HepG2 (cell line): ENCODE measurements around the gene TAF8. TPM values are rescaled to one million over a fixed set of nuclear protein-coding genes. Genes with fewer than 3 reads are reported as not detected.
A peak's percentile ranks its signal among the peaks of the same experiment; 100 is the strongest.

Experiments used
- ATAC-seq: fragments of 200-7000 bp; cut with Tn5 transposase; 3 replicates; pipeline ENCODE4 v1.9.1; 2020; ENCODE audit warnings: mild to moderate bottlenecking, moderate library complexity
- BruUV-seq: library from RNA; stranded (reverse); fragments of 400-500 nt; replicated peaks from 2 replicates; lab custom pipeline; 2021; lab: Mats Ljungman, UMichigan
- CTCF ChIA-PET: fragments of 300-600 bp; formaldehyde crosslinking; extraction: SDS; loops from one replicate; lab custom pipeline; 2021; ENCODE audit warnings: low total read pairs, inconsistent platforms, low intra/inter-chr PET ratio; lab: Yijun Ruan, JAX
- POLR2A ChIA-PET: fragments of 350-600 bp; sonication (Branson Sonifier 250); formaldehyde crosslinking; loops from one replicate; lab custom pipeline; 2020; ENCODE audit warnings: antibody characterized with exemption, inconsistent platforms; lab: Yijun Ruan, JAX
- DNase-seq: peaks from one replicate; pipeline ENCODE4 v3.0.0-alpha.2; 2015; ENCODE audit warnings: low spot score
- FAIRE-seq: peaks from 3 replicates; lab custom pipeline; 2011; peaks lifted over from hg19 to GRCh38; lab: Jason Lieb, UNC
- H2AFZ ChIP-seq: one replicate; pipeline ENCODE4 v1.6.1; 2011; ENCODE audit warnings: low read length, inconsistent platforms
- H3K27ac ChIP-seq: fragments of 300-600 bp; 3 replicates; pipeline ENCODE4 v1.8.0; 2011; ENCODE audit warnings: mixed run types, mild to moderate bottlenecking, mixed read lengths, low read length, inconsistent platforms; ENCODE audit not compliant: insufficient read depth; ENCODE audit errors: extremely low read length
- H3K27me3 ChIP-seq, 2 experiments: fragments of 200-600 bp in 1 of 2; 2 replicates in 1 of 2; 3 replicates in 1 of 2; pipeline versions ENCODE4 v1.6.0 to v1.8.0; 2011; ENCODE audit warnings: low read length in 2 of 2, mild to moderate bottlenecking in 2 of 2, moderate library complexity in 2 of 2, inconsistent platforms in 1 of 2; ENCODE audit not compliant: insufficient read depth in 2 of 2, control insufficient read depth in 1 of 2
- H3K36me3 ChIP-seq, 2 experiments: fragments of 200-600 bp in 1 of 2; replicated peaks in 1 of 2; 2 replicates in 1 of 2; 3 replicates in 1 of 2; pipeline versions ENCODE4 v1.5.1 to v1.8.0; 2011; ENCODE audit warnings: low read length in 2 of 2, inconsistent platforms in 1 of 2; ENCODE audit not compliant: insufficient read depth in 2 of 2, control insufficient read depth in 1 of 2
- H3K4me1 ChIP-seq: 2 replicates; pipeline ENCODE4 v1.5.1; 2012; ENCODE audit warnings: low read length, inconsistent platforms; ENCODE audit not compliant: insufficient read depth
- H3K4me2 ChIP-seq: 2 replicates; pipeline ENCODE4 v1.6.0; 2011; ENCODE audit warnings: low read depth, low read length, inconsistent platforms
- H3K4me3 ChIP-seq, 3 experiments: fragments of 200-600 bp in 1 of 3; sonication (generic), shearing (Covaris generic) in 1 of 3; replicated peaks in 1 of 3; 2 replicates each; pipeline ENCODE4 v1.5.1; 2011 to 2016; ENCODE audit warnings: low read length in 3 of 3, inconsistent platforms in 2 of 3, low read depth in 2 of 3, mild to moderate bottlenecking in 2 of 3, control low read depth in 1 of 3, mixed read lengths in 1 of 3; ENCODE audit not compliant: insufficient read depth in 1 of 3
- H3K79me2 ChIP-seq: one replicate; pipeline ENCODE4 v1.6.1; 2011; ENCODE audit warnings: low read length, inconsistent platforms; ENCODE audit not compliant: insufficient read depth
- H3K9ac ChIP-seq: 2 replicates; pipeline ENCODE4 v1.6.0; 2011; ENCODE audit warnings: mild to moderate bottlenecking, low read depth, low read length, inconsistent platforms; ENCODE audit not compliant: insufficient read depth
- H3K9me3 ChIP-seq: 2 replicates; pipeline ENCODE4 v1.5.1; 2012; ENCODE audit warnings: mild to moderate bottlenecking, low read length
- H4K20me1 ChIP-seq: 2 replicates; pipeline ENCODE4 v1.6.0; 2011; ENCODE audit warnings: inconsistent platforms, mild to moderate bottlenecking, low read length, moderate library complexity; ENCODE audit not compliant: insufficient read depth
- CEBPB ChIP-seq: IDR thresholded peaks from 2 replicates; pipeline ENCODE4 v1.6.1; 2011; ENCODE audit warnings: low read depth, low read length, improper control_type of control experiment, borderline replicate concordance
- FOXP1 ChIP-seq, 2 experiments: fragments of 450-650 bp in 1 of 2; IDR thresholded peaks; 2 replicates each; pipeline ENCODE4 v1.6.1; 2017 to 2018; ENCODE audit warnings: antibody characterized with exemption in 1 of 2
- GATAD2A ChIP-seq: IDR thresholded peaks from 2 replicates; pipeline ENCODE4 v1.6.1; 2016
- HDAC1 ChIP-seq: sonication (generic); formaldehyde crosslinking; IDR thresholded peaks from 2 replicates; pipeline ENCODE4 v1.5.1; 2020; ENCODE audit warnings: mild to moderate bottlenecking, missing genetic modification reagents
- MIER3 ChIP-seq: IDR thresholded peaks from 2 replicates; pipeline ENCODE4 v1.6.1; 2016; ENCODE audit warnings: missing compliant biosample characterization, borderline replicate concordance
- NFE2 ChIP-seq: sonication (generic); formaldehyde crosslinking; IDR thresholded peaks from 2 replicates; pipeline ENCODE4 v1.4.0; 2020; ENCODE audit warnings: missing genetic modification reagents
- NR2F1 ChIP-seq, 2 experiments: fragments of 450-650 bp in 1 of 2; formaldehyde crosslinking in 1 of 2; IDR thresholded peaks; 2 replicates each; pipeline versions ENCODE4 v1.5.0 to v1.6.1; 2016 to 2020; ENCODE audit warnings: mild to moderate bottlenecking in 1 of 2, missing compliant biosample characterization in 1 of 2, missing genetic modification reagents in 1 of 2, moderate library complexity in 1 of 2
- ZNF629 ChIP-seq: sonication (generic); formaldehyde crosslinking; conservative IDR thresholded peaks from 2 replicates; pipeline ENCODE4 v1.5.0; 2020; ENCODE audit warnings: missing genetic modification reagents
- WGBS: methylation state at CpG from one replicate; pipeline ENCODE4 v1.1.6; 2017; ENCODE audit warnings: low lambda C conversion rate; 5-methylcytosine and 5-hydroxymethylcytosine counted together
- in situ Hi-C: cut with HindIII; loops from 2 replicates; pipeline ENCODE4 v1.10.0; 2017; ENCODE audit warnings: low pct_unique_long_range_greater_than_20kb; ENCODE audit not compliant: extremely low pct_ligation_motif_present
- intact Hi-C: fragments of 100-400 bp; cut with micrococcal nuclease; formaldehyde crosslinking; loops from one replicate; pipeline ENCODE4 v1.10.0; 2022; ENCODE audit not compliant: unreplicated experiment
- polyA plus RNA-seq, 8 experiments: library from polyadenylated mRNA; depleted of rRNA in 3 of 8; stranded (reverse) in 7 of 8; unstranded in 1 of 8; fragments of >200 nt; fragmentation: Illumina TruSeq in 4 of 8; extraction: Trizol in 4 of 8; gene quantifications; 2 replicates each; pipeline versions ENCODE4 v1.2.1 to v1.2.3, GENCODE V29; 2011 to 2016; ENCODE audit warnings: low read depth in 4 of 8, missing spikeins in 1 of 8, mixed read lengths in 1 of 8; ENCODE audit not compliant: insufficient read depth in 1 of 8
- total RNA-seq, 5 experiments: library from RNA; depleted of rRNA; stranded (reverse); fragments of >200 nt; fragmentation: Illumina TruSeq; extraction: Trizol; gene quantifications; 2 replicates each; pipeline ENCODE4 v1.2.3, GENCODE V29; 2016; ENCODE audit warnings: low read depth in 1 of 5
- TF ChIP-seq, protein P1 (sequence below): sonication (generic); formaldehyde crosslinking; IDR thresholded peaks from 2 replicates; pipeline ENCODE4 v1.4.0; 2020; ENCODE audit warnings: mild to moderate bottlenecking, missing genetic modification reagents, borderline replicate concordance

TAF8 gene
- total and polyA plus RNA-seq, 2 of the 13 experiments (the other 11 are each of a cell fraction or from before 2014, with no cell fraction given): 25.2 to 25.8 TPM

GRCh38 chr6:42108071-42108470 is 57.7 kb downstream of the TAF8 start:
- no peak for ATAC-seq
- intact Hi-C loops (no loop called here), in situ Hi-C loops (no loop called here)
- Histone ChIP-seq H3K4me1 (peaks cover 39% of the 10 kb centered on the region), H3K27ac (no peak overlapping the region), H3K36me3 (no peaks in the 10 kb centered on the region), H3K79me2 (no peaks in the 10 kb centered on the region), H3K9me3 (no peaks in the 10 kb centered on the region), H3K27me3 (no peaks in the 10 kb centered on the region), H3K4me3 (no peak overlapping the region), H2AFZ (no peak overlapping the region), H3K4me2 (no peak overlapping the region), H3K9ac (no peak overlapping the region), H4K20me1 (no peaks in the 10 kb centered on the region)
- FAIRE-seq: no peak
- peak; percentile 74 for TF ChIP-seq ZNF629 (CRISPR knock-in tag)
- no peak for TF ChIP-seq HDAC1 (CRISPR knock-in tag)
- ChIA-PET POLR2A (interaction anchor here (2.4 kb wide), 1 partner anchor 30 kb away, joined by 23 read pairs; no protein-coding TSS in a partner anchor), CTCF (no interaction called here)
- no TSS peak for BruUV-seq
- no peak for DNase-seq
- WGBS: 97% methylated on average over 2 of the region's 2 CpGs

DNA sequence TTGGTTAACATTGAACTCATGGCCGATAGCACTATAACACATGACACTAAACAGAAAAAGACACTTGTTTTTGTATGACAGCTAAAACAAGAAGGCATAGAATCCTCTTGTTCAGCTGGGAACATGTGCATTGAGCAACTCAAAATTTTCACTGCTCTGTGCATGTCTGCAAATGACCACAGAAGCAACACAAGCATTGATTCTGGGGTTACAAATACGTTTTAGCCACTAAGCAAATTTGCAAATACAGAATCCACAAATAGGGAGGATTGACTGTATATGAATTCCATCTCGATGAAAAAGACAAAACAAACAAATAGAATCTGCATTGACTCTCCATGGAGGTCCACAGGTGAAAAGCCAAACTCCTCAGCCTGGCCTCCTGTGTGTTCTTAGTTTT is 60.4 kb downstream of the TAF8 start:
- Histone ChIP-seq H2AFZ (no peak overlapping the region), H3K36me3 (no peaks in the 10 kb centered on the region), H3K79me2 (no peaks in the 10 kb centered on the region), H3K4me2 (no peak overlapping the region), H3K27me3 (no peaks in the 10 kb centered on the region), H3K27ac (no peak overlapping the region), H3K9ac (no peak overlapping the region), H3K9me3 (no peaks in the 10 kb centered on the region), H3K4me1 (peaks cover 38% of the 10 kb centered on the region), H3K4me3 (no peak overlapping the region), H4K20me1 (no peaks in the 10 kb centered on the region)
- POLR2A ChIA-PET: interaction anchor here (0.8 to 2.0 kb wide), 3 partner anchors 11 to 28 kb away, joined by 3 to 7 read pairs (median 3); no protein-coding TSS in a partner anchor
- ATAC-seq: no peak; the same call in 2 of the 3 replicates
- WGBS: 17% methylated on average over 3 of the region's 3 CpGs
- in situ Hi-C loops (no loop called here), intact Hi-C loops (no loop called here)
- DNase-seq: peak; percentile 48
- FAIRE-seq: no peak
- CTCF ChIA-PET: no interaction called here
- no TSS peak for BruUV-seq
- TF ChIP-seq GATAD2A (CRISPR knock-in tag) (peak; percentile 22; the same call in 1 of the 2 replicates), MIER3 (peak; percentile 44; the same call in 1 of the 2 replicates), NR2F1 (CRISPR knock-in tag; IDR thresholded peaks at IDR 0.05) (peak in 1 of 2 experiments; percentile 46; a peak in 1 of 4 replicates), FOXP1 (IDR thresholded peaks at IDR 0.05) (no peak), FOXP1 (CRISPR knock-in tag; IDR thresholded peaks at IDR 0.05) (0 out of 2 replicates have a peak, but pooled peaks have one; percentile 20), NFE2 (CRISPR knock-in tag) (no peak), CEBPB (peak; percentile 60; the same call in 1 of the 2 replicates)
- TF ChIP-seq, protein P1, sequence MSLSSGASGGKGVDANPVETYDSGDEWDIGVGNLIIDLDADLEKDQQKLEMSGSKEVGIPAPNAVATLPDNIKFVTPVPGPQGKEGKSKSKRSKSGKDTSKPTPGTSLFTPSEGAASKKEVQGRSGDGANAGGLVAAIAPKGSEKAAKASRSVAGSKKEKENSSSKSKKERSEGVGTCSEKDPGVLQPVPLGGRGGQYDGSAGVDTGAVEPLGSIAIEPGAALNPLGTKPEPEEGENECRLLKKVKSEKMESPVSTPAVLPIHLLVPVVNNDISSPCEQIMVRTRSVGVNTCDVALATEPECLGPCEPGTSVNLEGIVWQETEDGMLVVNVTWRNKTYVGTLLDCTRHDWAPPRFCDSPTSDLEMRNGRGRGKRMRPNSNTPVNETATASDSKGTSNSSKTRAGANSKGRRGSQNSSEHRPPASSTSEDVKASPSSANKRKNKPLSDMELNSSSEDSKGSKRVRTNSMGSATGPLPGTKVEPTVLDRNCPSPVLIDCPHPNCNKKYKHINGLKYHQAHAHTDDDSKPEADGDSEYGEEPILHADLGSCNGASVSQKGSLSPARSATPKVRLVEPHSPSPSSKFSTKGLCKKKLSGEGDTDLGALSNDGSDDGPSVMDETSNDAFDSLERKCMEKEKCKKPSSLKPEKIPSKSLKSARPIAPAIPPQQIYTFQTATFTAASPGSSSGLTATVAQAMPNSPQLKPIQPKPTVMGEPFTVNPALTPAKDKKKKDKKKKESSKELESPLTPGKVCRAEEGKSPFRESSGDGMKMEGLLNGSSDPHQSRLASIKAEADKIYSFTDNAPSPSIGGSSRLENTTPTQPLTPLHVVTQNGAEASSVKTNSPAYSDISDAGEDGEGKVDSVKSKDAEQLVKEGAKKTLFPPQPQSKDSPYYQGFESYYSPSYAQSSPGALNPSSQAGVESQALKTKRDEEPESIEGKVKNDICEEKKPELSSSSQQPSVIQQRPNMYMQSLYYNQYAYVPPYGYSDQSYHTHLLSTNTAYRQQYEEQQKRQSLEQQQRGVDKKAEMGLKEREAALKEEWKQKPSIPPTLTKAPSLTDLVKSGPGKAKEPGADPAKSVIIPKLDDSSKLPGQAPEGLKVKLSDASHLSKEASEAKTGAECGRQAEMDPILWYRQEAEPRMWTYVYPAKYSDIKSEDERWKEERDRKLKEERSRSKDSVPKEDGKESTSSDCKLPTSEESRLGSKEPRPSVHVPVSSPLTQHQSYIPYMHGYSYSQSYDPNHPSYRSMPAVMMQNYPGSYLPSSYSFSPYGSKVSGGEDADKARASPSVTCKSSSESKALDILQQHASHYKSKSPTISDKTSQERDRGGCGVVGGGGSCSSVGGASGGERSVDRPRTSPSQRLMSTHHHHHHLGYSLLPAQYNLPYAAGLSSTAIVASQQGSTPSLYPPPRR (CRISPR knock-in tag): peak; percentile 61; the same call in 1 of the 2 replicates
